Psoas muscle (tissue), 8 donors: ENCODE results near the gene ADIPOR2. TPM values are rescaled to one million over a fixed set of nuclear protein-coding genes. Genes with fewer than 3 reads are reported as not detected.

Source experiments
- ATAC-seq, 4 donors: fragments of 200-7000 bp; cut with Tn5 transposase; one replicate each; pipeline ENCODE4 v1.9.1; 2020; ENCODE audit warnings: moderate library complexity in 3 of 4, mild to moderate bottlenecking in 2 of 4
- DNase-seq, 2 donors: peaks; one replicate each; pipeline ENCODE4 v3.0.0-alpha.2; 2020
- H3K27ac ChIP-seq: fragments of 200-600 bp; one replicate; pipeline ENCODE4 v1.8.0; 2022
- H3K27me3 ChIP-seq, 3 donors: fragments of 200-600 bp in 1 of 3; one replicate each; pipeline versions ENCODE4 v1.6.1 to v1.8.0; 2013 to 2022; ENCODE audit warnings: low read length in 2 of 3, mild to moderate bottlenecking in 2 of 3, moderate library complexity in 1 of 3; ENCODE audit not compliant: insufficient read depth in 3 of 3
- H3K36me3 ChIP-seq, 2 donors: fragments of 200-600 bp in 1 of 2; one replicate each; pipeline versions ENCODE4 v1.6.1 to v1.8.0; 2013 to 2022; ENCODE audit warnings: low read depth in 1 of 2, mild to moderate bottlenecking in 1 of 2, moderate library complexity in 1 of 2; ENCODE audit not compliant: insufficient read depth in 1 of 2
- H3K4me1 ChIP-seq: fragments of 200-600 bp; one replicate; pipeline ENCODE4 v1.8.0; 2022
- H3K4me3 ChIP-seq: fragments of 200-600 bp; one replicate; pipeline ENCODE4 v1.8.0; 2022; ENCODE audit warnings: mild to moderate bottlenecking
- H3K9me3 ChIP-seq: fragments of 200-600 bp; one replicate; pipeline ENCODE4 v1.8.0; 2022
- WGBS, 3 donors: extraction: QIAGEN DNeasy Blood & Tissue Kit; methylation state at CpG; one replicate each; pipeline versions ENCODE4 v1.1.6 to v1.1.7; 2013; 5-methylcytosine and 5-hydroxymethylcytosine counted together
- intact Hi-C, 2 donors: fragments of 100-400 bp; cut with DNase I; formaldehyde crosslinking; loops; one replicate each; pipeline versions ENCODE4 v1.11.0 to v1.14.2; 2022
- polyA plus RNA-seq, 3 donors: library from polyadenylated mRNA; stranded (reverse); fragments of 200-250 nt; gene quantifications; one replicate each; pipeline ENCODE4 v1.2.3, GENCODE V29; 2013
- total RNA-seq, 4 donors: library from RNA; stranded (reverse); fragmentation: NEBNext Ultra II Directional in 2 of 4; extraction: Animal tissue kit (Norgen Biotek cat#: 25700) in 2 of 4; gene quantifications; one replicate each; pipeline versions ENCODE4 v1.2.1 to v1.2.4, GENCODE V29; 2021 to 2023
- TF ChIP-seq, protein P1 (sequence below): fragments of 200-600 bp; IDR thresholded peaks from one replicate; pipeline ENCODE4 v1.8.0; 2022; ENCODE audit warnings: antibody characterized with exemption
- donor health status: healthy with polysubstance abuse.
- donor health status: DM: no; HTN: no; CAD: no; lungs with moderate emphysema.
- donor health status: Bipolar disorder and iron deficiency.
- donor health status: healthy.
- donor health status: DM: yes; HTN: yes; CAD: no.
- donor health status: DM: no; HTN: no; CAD: no.
- donor health status: DM: no; HTN: no; CAD: no.
- donor health status: DM: yes; HTN: yes; CAD: no.

The ADIPOR2 gene
- total and polyA plus RNA-seq, 7 donors: 28.6 to 52.1 (median 44.2) TPM

DNA sequence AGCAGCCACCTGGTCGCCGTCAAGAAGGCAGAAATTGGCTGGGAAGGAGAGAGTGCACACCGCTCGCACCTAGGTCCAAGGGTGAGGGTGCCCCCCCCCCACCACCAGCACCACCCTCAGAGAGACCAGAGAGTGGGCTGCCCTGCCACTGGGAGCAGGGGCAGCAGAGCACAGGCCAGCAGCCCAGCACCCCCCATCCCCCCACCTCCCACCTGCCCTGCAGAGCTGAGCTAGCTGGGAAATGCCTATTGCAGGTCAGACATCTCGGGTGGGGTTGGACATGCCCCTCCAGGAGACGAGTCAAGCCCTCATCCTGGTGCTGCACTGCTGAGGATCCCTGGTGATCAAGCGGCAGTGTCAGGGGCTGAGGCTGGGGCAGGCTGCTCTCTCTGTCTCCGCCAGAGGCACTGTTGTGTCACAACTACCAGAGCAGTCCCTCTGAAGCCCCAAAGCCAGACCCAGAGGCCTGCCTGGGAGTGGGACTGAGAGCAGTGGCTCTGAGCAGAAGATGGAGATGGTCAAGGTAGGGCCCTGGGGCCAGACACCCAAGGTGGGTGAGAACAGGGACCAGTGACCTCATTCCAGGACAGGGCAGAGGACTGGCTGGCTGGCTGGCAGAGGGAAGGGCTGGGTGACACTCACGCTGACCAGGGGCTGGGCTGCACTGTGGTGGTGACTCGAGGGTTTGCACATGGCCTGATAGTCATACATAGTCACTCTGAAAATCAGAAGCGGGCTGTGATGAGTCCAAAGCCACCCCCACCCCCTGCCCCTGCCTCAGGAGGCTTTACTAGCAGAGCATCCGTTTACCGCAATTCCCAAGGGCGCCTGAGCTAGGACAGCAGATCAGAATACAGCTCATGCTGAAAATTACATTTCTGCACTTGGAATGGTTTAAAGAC lies 109.8 kb downstream of the ADIPOR2 start:
- DNase-seq (peak in 1 of 2 donors; percentile 56), ATAC-seq (no peak)
- TF ChIP-seq, protein P1, sequence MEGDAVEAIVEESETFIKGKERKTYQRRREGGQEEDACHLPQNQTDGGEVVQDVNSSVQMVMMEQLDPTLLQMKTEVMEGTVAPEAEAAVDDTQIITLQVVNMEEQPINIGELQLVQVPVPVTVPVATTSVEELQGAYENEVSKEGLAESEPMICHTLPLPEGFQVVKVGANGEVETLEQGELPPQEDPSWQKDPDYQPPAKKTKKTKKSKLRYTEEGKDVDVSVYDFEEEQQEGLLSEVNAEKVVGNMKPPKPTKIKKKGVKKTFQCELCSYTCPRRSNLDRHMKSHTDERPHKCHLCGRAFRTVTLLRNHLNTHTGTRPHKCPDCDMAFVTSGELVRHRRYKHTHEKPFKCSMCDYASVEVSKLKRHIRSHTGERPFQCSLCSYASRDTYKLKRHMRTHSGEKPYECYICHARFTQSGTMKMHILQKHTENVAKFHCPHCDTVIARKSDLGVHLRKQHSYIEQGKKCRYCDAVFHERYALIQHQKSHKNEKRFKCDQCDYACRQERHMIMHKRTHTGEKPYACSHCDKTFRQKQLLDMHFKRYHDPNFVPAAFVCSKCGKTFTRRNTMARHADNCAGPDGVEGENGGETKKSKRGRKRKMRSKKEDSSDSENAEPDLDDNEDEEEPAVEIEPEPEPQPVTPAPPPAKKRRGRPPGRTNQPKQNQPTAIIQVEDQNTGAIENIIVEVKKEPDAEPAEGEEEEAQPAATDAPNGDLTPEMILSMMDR: peak; percentile 33
- Histone ChIP-seq H3K4me1 (peaks cover 15% of the 10 kb centered on the region), H3K27me3 (no peaks in the 10 kb centered on the region), H3K9me3 (no peaks in the 10 kb centered on the region), H3K4me3 (no peak overlapping the region), H3K36me3 (no peaks in the 10 kb centered on the region), H3K27ac (no peak overlapping the region)
- WGBS, 3 donors: 64 to 72% (median 67%) methylated on average over 12 to 14 of the region's 14 CpGs
- intact Hi-C loops: no loop called here

DNA sequence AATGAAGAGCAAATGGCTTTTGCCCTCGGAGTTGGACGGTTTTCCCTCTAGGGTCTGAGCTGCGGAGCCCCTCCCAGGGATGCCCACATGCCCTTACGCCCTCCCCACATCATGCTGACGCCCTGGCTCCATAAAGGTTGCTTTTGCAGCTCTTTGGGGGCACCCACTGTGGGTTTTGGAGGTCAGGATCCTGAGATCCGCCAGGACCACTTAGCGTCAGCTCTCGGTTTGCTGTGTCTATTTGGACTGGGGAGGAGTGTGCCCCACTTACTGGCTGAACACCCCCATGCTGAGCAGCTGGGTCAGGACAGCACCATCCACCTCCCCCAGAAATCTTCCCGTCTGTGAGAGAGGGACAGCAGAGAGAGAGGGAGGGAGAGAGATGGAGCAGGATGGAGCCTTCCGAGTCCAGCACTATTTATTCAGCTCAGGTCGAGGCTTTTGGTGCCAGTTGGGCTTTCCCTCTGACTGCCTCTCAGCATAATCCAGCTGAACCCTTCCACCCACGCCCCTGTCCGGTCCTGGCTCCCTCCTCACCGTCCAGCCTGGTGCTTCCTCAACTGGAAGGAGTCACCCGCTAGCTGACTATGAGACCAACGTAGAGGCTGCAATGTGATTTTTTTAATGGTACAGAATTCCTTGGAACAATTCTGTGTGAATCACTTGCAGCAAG lies 110.6 kb downstream of the ADIPOR2 start:
- no peaks in the 10 kb centered on the region for H3K9me3 ChIP-seq
- peaks cover 17% of the 10 kb centered on the region for H3K4me1 ChIP-seq
- H3K27ac ChIP-seq: no peak overlapping the region
- H3K36me3 ChIP-seq: no peaks in the 10 kb centered on the region
- no peaks in the 10 kb centered on the region for H3K27me3 ChIP-seq
- intact Hi-C loops: no loop called here
- DNase-seq (no peak), ATAC-seq (no peak)
- 61 to 72% (median 65%) methylated on average over 15 to 16 of the region's 16 CpGs for WGBS, 3 donors
- H3K4me3 ChIP-seq: no peak overlapping the region
- TF ChIP-seq, protein P1: no peak

- Histone ChIP-seq H3K27ac (no peak overlapping the region), H3K27me3 (no peaks in the 10 kb centered on the region), H3K36me3 (no peaks in the 10 kb centered on the region), H3K4me1 (peaks cover 15% of the 10 kb centered on the region), H3K4me3 (no peak overlapping the region), H3K9me3 (no peaks in the 10 kb centered on the region)
- ATAC-seq (no peak), DNase-seq (peak in 1 of 2 donors; percentile 34)
- TF ChIP-seq, protein P1: no peak
- 44 to 53% (median 53%) methylated on average over 5 to 7 of the region's 7 CpGs for WGBS, 3 donors
- intact Hi-C loops: no loop called here
These were observed 112.9 kb downstream of the ADIPOR2 start for GRCh38 chr12:1803736-1804135.

DNA sequence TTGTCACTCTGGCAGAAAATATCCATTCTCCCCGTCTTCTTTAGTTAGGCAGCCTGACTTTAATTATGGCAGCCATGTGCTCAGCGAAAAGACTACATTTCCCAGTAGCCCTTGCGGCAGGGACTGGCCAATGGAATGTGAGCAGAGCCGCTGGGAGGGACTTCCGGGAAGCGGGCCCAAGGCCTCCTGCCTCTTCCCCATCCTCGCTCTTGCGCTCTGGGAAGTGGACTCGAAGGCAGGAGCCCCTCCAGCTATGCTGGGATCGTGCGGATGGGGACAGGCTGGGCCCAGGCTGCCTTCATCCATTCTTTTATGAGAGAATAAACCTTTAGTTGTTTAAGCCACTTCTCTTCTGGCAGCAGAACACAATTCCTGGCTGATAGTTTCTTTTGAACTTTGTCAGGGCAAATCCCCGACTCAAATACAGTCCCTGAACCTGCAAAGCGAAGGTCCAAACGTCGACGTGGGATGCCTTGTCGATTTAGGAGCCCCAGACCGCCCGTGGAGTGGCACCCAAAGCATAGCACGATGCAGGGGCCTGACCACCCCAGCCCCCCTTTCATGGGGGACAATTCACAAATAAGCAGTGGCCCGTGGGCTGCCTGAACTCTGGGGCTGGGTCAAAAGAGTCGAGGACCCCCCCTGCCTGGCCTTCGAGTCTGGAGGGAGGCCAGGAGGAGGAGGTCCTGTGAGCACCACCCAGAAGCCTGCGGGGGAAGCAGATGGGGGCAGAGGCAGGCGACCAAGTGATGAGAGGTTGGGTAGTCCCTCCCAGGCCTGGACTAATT lies 113.9 kb downstream of the ADIPOR2 start:
- Histone ChIP-seq H3K9me3 (no peaks in the 10 kb centered on the region), H3K4me1 (peaks cover 15% of the 10 kb centered on the region), H3K27ac (peak overlapping the region; percentile 55), H3K36me3 (no peaks in the 10 kb centered on the region), H3K27me3 (no peaks in the 10 kb centered on the region), H3K4me3 (no peak overlapping the region)
- WGBS, 3 donors: 63 to 70% (median 65%) methylated on average over 25 of the region's 25 CpGs
- intact Hi-C loops: no loop called here
- TF ChIP-seq, protein P1: no peak
- ATAC-seq (peak; percentile 77 to 94 (median 88)), DNase-seq (peak; percentile 90 to 93)
